Inflammatory macrophage treated with lipopolysaccharide for 4 hours (primary cell): ENCODE data around the gene ACSM5.
"Not testable (repeated sequence)": the region's sequence is repeated elsewhere in the genome, so short reads cannot be mapped to it uniquely, and the experiment has no call there.

Experiments used
- DNase-seq: peaks from one replicate; pipeline ENCODE4 v3.0.0-alpha.2; 2020

The ACSM5 gene

GRCh38 chr16:20401066-20401465 is 8.3 kb upstream of the ACSM5 start:
- DNase-seq: no peak

GRCh38 chr16:20401475-20402016 is 7.8 kb upstream of the ACSM5 start:
- DNase-seq: no peak

GRCh38 chr16:20402651-20403050 is 6.7 kb upstream of the ACSM5 start:
- no peak for DNase-seq

- no peak for DNase-seq
Observed at GRCh38 chr16:20404637-20405036, 4.7 kb upstream of the ACSM5 start, which contains the start of gene PDILT. Gene PDILT, minus strand, starts transcription at chr16:20404737. Its CDS starts 5,437 bp downstream, at chr16:20399300.

- DNase-seq: peak; percentile 91
Observed at GRCh38 chr16:20410121-20410723, 888 bp downstream of the ACSM5 start.

- no peak for DNase-seq
Observed at GRCh38 chr16:20411055-20411454, 1.7 kb downstream of the ACSM5 start.

- DNase-seq: no peak
Observed at GRCh38 chr16:20415541-20415940, 6.2 kb downstream of the ACSM5 start.

- not testable (repeated sequence) for DNase-seq
Observed at GRCh38 chr16:20419093-20419492, 9.8 kb downstream of the ACSM5 start.

- not testable (repeated sequence) for DNase-seq
Observed at GRCh38 chr16:20421748-20422147, 12.4 kb downstream of the ACSM5 start.

- DNase-seq: not testable (repeated sequence)
Observed at GRCh38 chr16:20423772-20424128, 14.4 kb downstream of the ACSM5 start.

GRCh38 chr16:20424129-20424866 is 15.0 kb downstream of the ACSM5 start:
- no peak for DNase-seq

GRCh38 chr16:20427401-20427797 is 18.1 kb downstream of the ACSM5 start:
- not testable (repeated sequence) for DNase-seq

- not testable (repeated sequence) for DNase-seq
Observed at GRCh38 chr16:20429499-20429898, 20.2 kb downstream of the ACSM5 start.

- DNase-seq: not testable (repeated sequence)
Observed at GRCh38 chr16:20430480-20430879, 21.1 kb downstream of the ACSM5 start.

GRCh38 chr16:20430948-20431347 is 21.6 kb downstream of the ACSM5 start:
- no peak for DNase-seq

- not testable (repeated sequence) for DNase-seq
Observed at GRCh38 chr16:20438950-20439349, 29.6 kb downstream of the ACSM5 start.

- DNase-seq: not testable (repeated sequence)
Observed at GRCh38 chr16:20439820-20440231, 30.5 kb downstream of the ACSM5 start.

- not testable (repeated sequence) for DNase-seq
Observed at GRCh38 chr16:20440731-20441130, 31.4 kb downstream of the ACSM5 start.

- no peak for DNase-seq
Observed at GRCh38 chr16:20441191-20441590, 31.9 kb downstream of the ACSM5 start.

- DNase-seq: not testable (repeated sequence)
Observed at GRCh38 chr16:20441859-20442258, 32.5 kb downstream of the ACSM5 start.

GRCh38 chr16:20446652-20447393 is 37.5 kb downstream of the ACSM5 start:
- DNase-seq: not testable (repeated sequence)

GRCh38 chr16:20451364-20451763 is 42.0 kb downstream of the ACSM5 start, which contains the start of gene ACSM2A:
Gene ACSM2A, plus strand, starts transcription at chr16:20451521. Its CDS starts 8,594 bp downstream, at chr16:20460115.
- DNase-seq: not testable (repeated sequence)

GRCh38 chr16:20453633-20454032 is 44.3 kb downstream of the ACSM5 start:
- not testable (repeated sequence) for DNase-seq
